Gastrocnemius medialis (tissue), 4 donors: ENCODE data around the gene NCOA3. TPM values are rescaled to one million over a fixed set of nuclear protein-coding genes. Genes with fewer than 3 reads are reported as not detected.

Source experiments
- ATAC-seq, 2 donors: fragments of 150-250 bp; one replicate each; pipeline ENCODE4 v1.9.1; 2016
- DNase-seq, 2 donors: peaks; one replicate each; pipeline ENCODE4 v3.0.0-alpha.2; 2019
- H3K27ac ChIP-seq, 4 donors: fragments of 200-600 bp; sonication (generic); 1 replicate in 1 of 4; 2 replicates in 3 of 4; pipeline ENCODE4 v1.5.1; 2016 to 2018; ENCODE audit warnings: mild to moderate bottlenecking in 2 of 4, moderate library complexity in 1 of 4
- H3K27me3 ChIP-seq, 3 donors: fragments of 200-600 bp; sonication (generic) in 2 of 3; 1 replicate in 1 of 3; 2 replicates in 2 of 3; pipeline versions ENCODE4 v1.5.1 to v1.6.0; 2016 to 2019; ENCODE audit warnings: mild to moderate bottlenecking in 1 of 3, moderate library complexity in 1 of 3
- H3K36me3 ChIP-seq, 2 donors: fragments of 200-600 bp; sonication (generic) in 1 of 2; one replicate each; pipeline ENCODE4 v1.5.1; 2017 to 2018
- H3K4me1 ChIP-seq, 2 donors: fragments of 200-600 bp; sonication (generic) in 1 of 2; one replicate each; pipeline ENCODE4 v1.5.1; 2016 to 2017; ENCODE audit warnings: mild to moderate bottlenecking in 2 of 2
- H3K4me3 ChIP-seq, 4 donors: fragments of 200-600 bp; sonication (generic) in 3 of 4; 1 replicate in 1 of 4; 2 replicates in 3 of 4; pipeline ENCODE4 v1.5.1; 2016 to 2019; ENCODE audit warnings: mild to moderate bottlenecking in 2 of 4
- H3K9me3 ChIP-seq, 3 donors: fragments of 200-600 bp; sonication (generic) in 2 of 3; 1 replicate in 1 of 3; 2 replicates in 2 of 3; pipeline ENCODE4 v1.5.1; 2016 to 2019
- CTCF ChIP-seq, 5 experiments: fragments of 450-650 bp in 3 of 5; fragments of 200-600 bp in 2 of 5; sonication (generic) in 2 of 5; IDR thresholded peaks in 4 of 5; conservative IDR thresholded peaks in 1 of 5; 1 replicate in 4 of 5; 2 replicates in 1 of 5; pipeline ENCODE4 v1.5.1; 2016 to 2019; ENCODE audit warnings: antibody characterized with exemption in 5 of 5, mild to moderate bottlenecking in 3 of 5, moderate library complexity in 3 of 5
- POLR2A ChIP-seq, 2 donors: fragments of 450-650 bp; IDR thresholded peaks; one replicate each; pipeline ENCODE4 v1.6.1; 2017; ENCODE audit warnings: antibody characterized with exemption in 2 of 2, mild to moderate bottlenecking in 2 of 2, moderate library complexity in 2 of 2
- in situ Hi-C, 4 donors: fragments of 200-750 bp; cut with MboI; loops; one replicate each; pipeline versions ENCODE4 v1.15.0 to v1.8.0; 2017; ENCODE audit warnings: low sequenced_read_pairs in 4 of 4
- intact Hi-C: fragments of 100-400 bp; cut with DNase I; formaldehyde crosslinking; loops from one replicate; pipeline ENCODE4 v1.15.1; 2023; ENCODE audit warnings: low total_unique reads
- total RNA-seq, 4 donors: library from RNA; depleted of rRNA; stranded (reverse); fragments of >200 nt; gene quantifications; one replicate each; pipeline versions ENCODE4 v1.1.0 to v1.2.3, GENCODE V29; 2016

The NCOA3 gene
- total RNA-seq, 4 donors from 2014 or later: 52.5 to 86.1 (median 70.1) TPM

GRCh38 chr20:47508278-47508677, 6.6 kb downstream of the NCOA3 start:
- Histone ChIP-seq H3K27me3 (no peaks in the 10 kb centered on the region), H3K4me1 (peaks cover 34 to 36% of the 10 kb centered on the region in 2 donors), H3K36me3 (no peaks in the 10 kb centered on the region), H3K9me3 (no peaks in the 10 kb centered on the region), H3K27ac (no peak overlapping the region), H3K4me3 (no peak overlapping the region)
- no peak for DNase-seq
- TF ChIP-seq CTCF (IDR thresholded peaks at IDR 0.05 in 4 of 5, conservative IDR thresholded peaks at IDR 0.05 in 1 of 5) (no peak), POLR2A (IDR thresholded peaks at IDR 0.05) (no peak)
- intact Hi-C loops: no loop called here
- no peak for ATAC-seq
- in situ Hi-C loops: loop anchor here in 3 of 4 donors (10.0 to 25.0 kb wide), 3 partner anchors 57 to 117 kb away; no protein-coding TSS in a partner anchor

GRCh38 chr20:47509104-47509661, 7.5 kb downstream of the NCOA3 start:
- in situ Hi-C loops (loop anchor here in 3 of 4 donors (10.0 to 25.0 kb wide), 3 partner anchors 56 to 116 kb away; no protein-coding TSS in a partner anchor), intact Hi-C loops (no loop called here)
- Histone ChIP-seq H3K4me3 (no peak overlapping the region), H3K9me3 (no peaks in the 10 kb centered on the region), H3K27ac (no peak overlapping the region), H3K27me3 (no peaks in the 10 kb centered on the region), H3K36me3 (no peaks in the 10 kb centered on the region), H3K4me1 (peaks cover 25 to 31% of the 10 kb centered on the region in 2 donors)
- DNase-seq (no peak), ATAC-seq (no peak)
- TF ChIP-seq CTCF (IDR thresholded peaks at IDR 0.05 in 4 of 5, conservative IDR thresholded peaks at IDR 0.05 in 1 of 5) (no peak), POLR2A (IDR thresholded peaks at IDR 0.05) (no peak)

- in situ Hi-C loops (loop anchor here in 3 of 4 donors (10.0 to 25.0 kb wide), 3 partner anchors 55 to 115 kb away; no protein-coding TSS in a partner anchor), intact Hi-C loops (loop anchor here (5.0 kb wide), 1 partner anchor 38 kb away; no protein-coding TSS in a partner anchor)
- H3K36me3 ChIP-seq: no peaks in the 10 kb centered on the region
- TF ChIP-seq CTCF (IDR thresholded peaks at IDR 0.05 in 4 of 5, conservative IDR thresholded peaks at IDR 0.05 in 1 of 5) (no peak), POLR2A (IDR thresholded peaks at IDR 0.05) (no peak)
- no peak for ATAC-seq
- H3K27me3 ChIP-seq: no peaks in the 10 kb centered on the region
- no peaks in the 10 kb centered on the region for H3K9me3 ChIP-seq
- H3K4me1 ChIP-seq: peaks cover 20 to 34% of the 10 kb centered on the region in 2 donors
- no peak overlapping the region for H3K27ac ChIP-seq
- no peak for DNase-seq
- no peak overlapping the region for H3K4me3 ChIP-seq
Measured at GRCh38 chr20:47509685-47510084, 8.0 kb downstream of the NCOA3 start.

DNA sequence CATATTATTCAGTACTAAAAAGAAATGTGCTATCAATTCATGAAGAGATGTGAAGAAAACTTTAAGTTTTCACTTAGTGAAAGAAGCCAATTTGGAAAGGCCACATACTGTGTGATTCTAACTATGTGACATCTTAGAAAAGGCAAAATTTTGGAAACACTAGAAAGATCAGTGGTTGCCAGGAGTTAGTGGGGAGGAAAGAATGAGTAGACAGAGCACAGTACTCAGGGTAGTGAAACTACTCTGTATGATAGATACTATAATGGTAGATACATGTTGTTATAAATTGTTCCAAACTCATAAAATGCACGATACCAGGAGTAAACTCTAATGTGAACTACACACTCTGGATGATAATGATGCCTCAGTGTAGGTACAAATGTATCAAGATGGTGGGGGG, 14.2 kb downstream of the NCOA3 start:
- peaks cover 0 to 6% of the 10 kb centered on the region in 2 donors for H3K36me3 ChIP-seq
- intact Hi-C loops (no loop called here), in situ Hi-C loops (loop anchor here in 1 of 4 donors (25.0 kb wide), 1 partner anchor 96 kb away; no protein-coding TSS in a partner anchor)
- no peak for ATAC-seq
- DNase-seq: no peak
- no peak overlapping the region for H3K27ac ChIP-seq
- no peaks in the 10 kb centered on the region for H3K9me3 ChIP-seq
- TF ChIP-seq POLR2A (IDR thresholded peaks at IDR 0.05) (no peak), CTCF (IDR thresholded peaks at IDR 0.05 in 4 of 5, conservative IDR thresholded peaks at IDR 0.05 in 1 of 5) (no peak)
- H3K4me1 ChIP-seq: peaks cover 0 to 16% of the 10 kb centered on the region in 2 donors
- H3K27me3 ChIP-seq: no peaks in the 10 kb centered on the region
- no peak overlapping the region for H3K4me3 ChIP-seq
